T47D (cell line): ENCODE results near the gene EDEM1.

ENCODE experiments used
- DNase-seq, 2 experiments: peaks; one replicate each; pipeline versions ENCODE4 v3.0.0 to v3.0.0-alpha.2; 2011 to 2012; ENCODE audit warnings: low read depth in 1 of 2, low spot score in 1 of 2
- JUND ChIP-seq: IDR thresholded peaks from 2 replicates; pipeline ENCODE4 v1.6.1; 2012; ENCODE audit warnings: low read depth
- in situ Hi-C: cut with HindIII; loops from 2 replicates; pipeline ENCODE4 v1.10.0; 2016; ENCODE audit warnings: low sequenced_read_pairs, low pct_unique_long_range_greater_than_20kb

The EDEM1 gene

GRCh38 chr3:5197022-5197421, 9.5 kb downstream of the EDEM1 start:
- TF ChIP-seq JUND: no peak
- no peak for DNase-seq
- in situ Hi-C loops: no loop called here

- in situ Hi-C loops: no loop called here
- no peak for TF ChIP-seq JUND
- DNase-seq: no peak
Measured at GRCh38 chr3:5197470-5198312, 10.2 kb downstream of the EDEM1 start.

DNA sequence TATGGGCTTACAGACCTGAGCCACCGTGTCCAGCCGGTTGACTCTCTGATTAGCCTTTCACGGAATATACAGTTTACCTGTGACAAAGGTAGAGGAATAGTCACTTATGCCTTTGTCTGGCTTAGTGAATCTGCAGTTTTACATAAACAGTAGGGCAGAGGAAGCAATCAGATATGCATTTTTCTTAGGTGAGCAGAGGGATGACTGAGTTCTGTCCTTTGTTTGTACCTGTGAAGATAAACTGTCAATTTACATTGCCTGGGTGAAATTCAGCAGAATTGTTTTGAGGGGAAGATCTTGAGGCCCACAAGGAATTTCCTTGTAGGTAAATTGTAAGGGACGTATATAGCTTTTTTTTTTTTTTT, 10.8 kb downstream of the EDEM1 start:
- DNase-seq: no peak
- in situ Hi-C loops: no loop called here
- no peak for TF ChIP-seq JUND

- no peak for DNase-seq
- in situ Hi-C loops: no loop called here
- TF ChIP-seq JUND: no peak
Measured at GRCh38 chr3:5198986-5199731, 11.7 kb downstream of the EDEM1 start.

GRCh38 chr3:5201536-5201935, 14.0 kb downstream of the EDEM1 start:
- in situ Hi-C loops: no loop called here
- no peak for TF ChIP-seq JUND
- DNase-seq: no peak

DNA sequence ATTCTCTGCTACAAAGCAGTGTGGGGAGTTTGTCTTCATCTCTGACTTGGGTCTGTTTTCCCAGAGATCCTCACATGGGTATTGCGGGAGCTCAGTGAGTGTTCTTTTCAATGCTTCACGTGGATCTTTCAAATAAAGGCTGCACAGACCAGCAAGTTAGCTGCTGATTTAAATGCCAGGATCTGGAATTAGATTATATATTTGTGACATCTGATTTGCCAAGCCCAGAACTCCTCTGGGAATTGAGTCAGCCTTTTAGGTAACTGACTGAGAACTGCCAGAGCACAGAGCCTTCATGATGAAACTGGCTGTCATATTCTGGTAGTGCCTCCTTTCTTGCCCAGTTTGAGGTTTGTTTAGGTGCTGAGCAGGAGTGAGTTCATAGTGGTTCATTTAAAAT, 14.7 kb downstream of the EDEM1 start:
- in situ Hi-C loops: no loop called here
- no peak for DNase-seq
- TF ChIP-seq JUND: no peak

- in situ Hi-C loops: no loop called here
- no peak for TF ChIP-seq JUND
Measured at GRCh38 chr3:5205165-5205941, 17.8 kb downstream of the EDEM1 start.

DNA sequence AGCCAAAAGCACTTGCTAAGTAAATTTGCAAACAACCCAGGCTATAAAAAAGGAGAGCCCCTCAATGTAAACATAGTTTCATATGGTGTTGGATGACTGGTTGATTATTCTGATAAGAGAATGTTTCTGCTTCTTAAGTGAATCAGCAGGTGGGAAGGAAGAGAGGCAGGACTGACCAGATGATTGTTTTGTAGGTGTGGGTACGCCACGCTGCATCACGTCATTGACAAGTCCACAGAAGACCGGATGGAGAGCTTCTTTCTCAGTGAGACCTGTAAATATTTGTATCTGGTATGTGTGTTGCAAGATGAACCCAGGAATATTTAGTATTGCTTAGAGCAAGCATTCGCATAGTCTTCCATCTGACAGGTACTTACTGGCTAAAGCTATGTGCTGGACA, 23.4 kb downstream of the EDEM1 start:
- no peak for TF ChIP-seq JUND
- no peak for DNase-seq
- in situ Hi-C loops: no loop called here

More at GRCh38 chr3:5205165-5205941, 17.8 kb downstream of the EDEM1 start:
- no peak for DNase-seq

DNA sequence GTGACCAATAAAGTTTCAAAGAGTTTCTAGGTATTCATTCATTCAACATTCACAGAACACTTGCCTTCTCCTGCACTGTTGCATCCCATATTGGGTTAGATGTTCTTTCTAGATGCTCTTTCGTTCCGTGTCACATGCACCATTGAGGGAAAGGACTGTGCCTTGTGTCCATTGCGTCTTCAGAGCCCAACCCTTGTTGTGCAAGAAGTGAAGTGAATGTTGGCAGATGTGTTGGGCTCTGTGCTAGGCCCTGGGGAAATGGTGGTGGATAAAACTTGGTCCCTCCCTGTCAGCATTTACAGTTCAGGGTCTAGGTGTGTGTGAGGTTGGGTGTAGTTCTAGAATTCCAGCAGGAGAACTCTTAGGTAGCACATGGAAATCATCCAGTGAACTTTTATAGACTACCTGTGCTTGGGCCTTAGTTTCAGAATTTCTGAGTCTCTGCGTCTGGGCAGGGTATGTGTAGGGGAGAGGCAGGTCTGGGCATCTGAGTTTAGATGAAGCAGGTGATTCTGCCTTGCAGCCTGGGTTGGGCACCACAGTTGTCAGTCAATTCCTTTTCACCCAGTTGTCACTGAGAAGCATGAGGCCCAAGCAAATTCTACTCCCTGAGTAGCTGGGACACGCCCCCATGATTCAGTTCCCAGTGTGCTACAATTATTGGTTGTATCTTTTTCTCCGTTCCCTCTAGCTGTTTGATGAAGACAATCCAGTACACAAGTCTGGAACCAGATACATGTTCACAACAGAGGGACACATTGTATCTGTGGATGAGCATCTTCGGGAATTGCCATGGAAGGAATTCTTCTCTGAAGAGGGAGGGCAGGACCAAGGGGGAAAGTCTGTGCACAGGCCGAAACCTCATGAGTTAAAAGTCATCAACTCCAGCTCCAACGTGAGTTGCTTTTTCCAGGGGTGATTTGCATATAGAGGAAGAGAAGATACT, 25.4 kb downstream of the EDEM1 start:
- no peak for TF ChIP-seq JUND
- in situ Hi-C loops: no loop called here
- DNase-seq: no peak

DNA sequence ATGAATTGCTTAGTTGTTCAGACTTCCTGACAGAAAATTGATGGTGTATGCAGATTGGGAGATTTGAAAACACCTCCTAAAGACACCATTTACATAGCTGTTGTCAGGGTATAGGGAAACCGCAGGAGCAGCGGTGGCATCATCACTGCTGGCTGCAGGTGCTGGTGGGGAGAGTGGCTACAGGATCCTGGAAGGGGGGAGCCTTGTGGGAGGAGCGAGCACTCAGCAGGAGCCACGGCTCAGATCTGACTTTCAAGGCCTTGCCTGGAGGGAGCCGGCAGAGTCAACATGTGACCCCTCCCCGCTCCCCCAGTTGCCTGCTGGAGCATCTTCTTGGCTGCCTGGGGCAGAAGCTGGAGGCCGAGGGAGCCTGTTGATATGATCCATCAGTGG, 26.1 kb downstream of the EDEM1 start:
- TF ChIP-seq JUND: no peak
- in situ Hi-C loops: no loop called here
- no peak for DNase-seq

- TF ChIP-seq JUND: no peak
- DNase-seq: no peak
- in situ Hi-C loops: no loop called here
Measured at GRCh38 chr3:5214352-5214751, 26.8 kb downstream of the EDEM1 start.
